Fibroblast of skin of left biceps (primary cell): ENCODE data around the gene CLTC.
"Not testable (repeated sequence)": the region's sequence is repeated elsewhere in the genome, so short reads cannot be mapped to it uniquely, and the experiment has no call there.

Source experiments
- DNase-seq, 2 experiments: peaks; one replicate each; pipeline ENCODE4 v3.0.0-alpha.2; 2013; ENCODE audit warnings: low read depth in 2 of 2

Gene CLTC

GRCh38 chr17:59619298-59620063 lies at the start of gene CLTC:
Gene CLTC, plus strand, starts transcription at chr17:59619895. Its CDS starts 237 bp downstream, at chr17:59620132.
- peak; percentile 96 to 97 for DNase-seq

- no peak for DNase-seq
These were observed 47.3 kb upstream of the CLTC start for GRCh38 chr17:59572301-59572924.

GRCh38 chr17:59584168-59584567 lies 35.5 kb upstream of the CLTC start:
- DNase-seq: not testable (repeated sequence)

GRCh38 chr17:59600169-59600568 lies 19.5 kb upstream of the CLTC start:
- DNase-seq: no peak

- DNase-seq: no peak
These were observed 18.6 kb upstream of the CLTC start for GRCh38 chr17:59601130-59601529.

- DNase-seq: no peak
These were observed 12.6 kb upstream of the CLTC start for GRCh38 chr17:59607061-59607460.

- no peak for DNase-seq
These were observed 11.8 kb upstream of the CLTC start for GRCh38 chr17:59607817-59608403.

GRCh38 chr17:59611503-59611902 lies 8.2 kb upstream of the CLTC start:
- no peak for DNase-seq

GRCh38 chr17:59616253-59616920 lies 3.3 kb upstream of the CLTC start:
- DNase-seq: no peak

- DNase-seq: no peak
These were observed 2.5 kb upstream of the CLTC start for GRCh38 chr17:59617156-59617732.

- DNase-seq: no peak
These were observed 729 bp upstream of the CLTC start for GRCh38 chr17:59619035-59619297.

GRCh38 chr17:59620064-59620359 lies 317 bp downstream of the CLTC start:
- DNase-seq: no peak

GRCh38 chr17:59620518-59621259 lies 994 bp downstream of the CLTC start:
- no peak for DNase-seq

GRCh38 chr17:59621771-59622170 lies 2.1 kb downstream of the CLTC start:
- no peak for DNase-seq

GRCh38 chr17:59623151-59623550 lies 3.5 kb downstream of the CLTC start:
- no peak for DNase-seq

- DNase-seq: no peak
These were observed 7.1 kb downstream of the CLTC start for GRCh38 chr17:59626756-59627155.

- DNase-seq: no peak
These were observed 7.6 kb downstream of the CLTC start for GRCh38 chr17:59627274-59627673.

GRCh38 chr17:59627770-59628171 lies 8.1 kb downstream of the CLTC start:
- DNase-seq: no peak

- DNase-seq: no peak
These were observed 9.5 kb downstream of the CLTC start for GRCh38 chr17:59629174-59629573.

- DNase-seq: no peak
These were observed 11.6 kb downstream of the CLTC start for GRCh38 chr17:59631276-59631675.

GRCh38 chr17:59632398-59632797 lies 12.7 kb downstream of the CLTC start:
- no peak for DNase-seq
